H1 (cell line): Measurements from ENCODE around the gene LRPAP1. TPM values are rescaled to one million over a fixed set of nuclear protein-coding genes. Genes with fewer than 3 reads are reported as not detected.

Experiments
- CTCF ChIA-PET: fragments of 300-600 bp; sonication (Branson Sonifier 250); formaldehyde crosslinking; loops from one replicate; lab custom pipeline; 2021; ENCODE audit not compliant: partially characterized antibody; lab: Charles Lee
- POLR2A ChIA-PET: fragments of 300-600 bp; sonication (Branson Sonifier 250); formaldehyde crosslinking; loops from one replicate; lab custom pipeline; 2021; ENCODE audit warnings: inconsistent platforms; ENCODE audit not compliant: partially characterized antibody; lab: Charles Lee
- DNase-seq, 2 experiments: peaks; one replicate each; pipeline versions ENCODE4 v3.0.0 to v3.0.0-alpha.2; 2010 to 2022; ENCODE audit warnings: low spot score in 2 of 2, low read depth in 1 of 2, mixed read lengths in 1 of 2
- FAIRE-seq: peaks from 2 replicates; lab custom pipeline; 2011; peaks lifted over from hg19 to GRCh38; lab: Jason Lieb, UNC
- H2AFZ ChIP-seq: 2 replicates; pipeline ENCODE4 v1.8.1; 2012; ENCODE audit warnings: low read length, inconsistent platforms
- H2AK5ac ChIP-seq: 2 replicates; pipeline ENCODE4 v1.6.1; 2013; ENCODE audit warnings: low read depth, low read length
- H2BK120ac ChIP-seq: replicated peaks from 2 replicates; pipeline ENCODE3; 2013; ENCODE audit warnings: low read depth, low read length, inconsistent platforms
- H2BK12ac ChIP-seq: 2 replicates; pipeline ENCODE4 v1.6.1; 2013; ENCODE audit warnings: low read depth, low read length
- H2BK15ac ChIP-seq: 2 replicates; pipeline ENCODE4 v1.6.1; 2013; ENCODE audit warnings: low read length
- H2BK20ac ChIP-seq: 2 replicates; pipeline ENCODE4 v1.6.1; 2013; ENCODE audit warnings: low read length
- H2BK5ac ChIP-seq: 2 replicates; pipeline ENCODE4 v1.6.1; 2013; ENCODE audit warnings: low read depth, low read length
- H3K14ac ChIP-seq: 2 replicates; pipeline ENCODE4 v1.6.1; 2013; ENCODE audit warnings: inconsistent platforms; ENCODE audit not compliant: insufficient read length
- H3K18ac ChIP-seq: 2 replicates; pipeline ENCODE4 v1.6.1; 2013; ENCODE audit warnings: low read length; ENCODE audit errors: extremely low read depth
- H3K23ac ChIP-seq: 2 replicates; pipeline ENCODE4 v1.6.1; 2013; ENCODE audit warnings: inconsistent platforms; ENCODE audit not compliant: insufficient read length
- H3K23me2 ChIP-seq: 2 replicates; pipeline ENCODE4 v1.6.1; 2013; ENCODE audit warnings: low read depth, low read length
- H3K27ac ChIP-seq: 2 replicates; pipeline ENCODE4 v1.6.1; 2011; ENCODE audit warnings: low read depth, low read length, inconsistent platforms
- H3K27me3 ChIP-seq, 4 experiments: replicated peaks in 1 of 4; 1 replicate in 1 of 4; 2 replicates in 3 of 4; pipeline versions ENCODE4 v1.6.1 to v1.8.1; 2011 to 2013; ENCODE audit warnings: low read length in 3 of 4, mild to moderate bottlenecking in 3 of 4, inconsistent platforms in 2 of 4, mixed read lengths in 2 of 4, moderate library complexity in 1 of 4; ENCODE audit not compliant: control insufficient read depth in 3 of 4, insufficient read depth in 3 of 4; ENCODE audit errors: extremely low read depth in 1 of 4
- H3K36me3 ChIP-seq, 4 experiments: 2 replicates each; pipeline versions ENCODE4 v1.6.1 to v1.8.1; 2011 to 2013; ENCODE audit warnings: mild to moderate bottlenecking in 4 of 4, low read length in 3 of 4, moderate library complexity in 2 of 4, control low read depth in 1 of 4, inconsistent platforms in 1 of 4; ENCODE audit not compliant: insufficient read depth in 4 of 4, control insufficient read depth in 2 of 4
- H3K4ac ChIP-seq: replicated peaks from 2 replicates; pipeline ENCODE3; 2013; ENCODE audit warnings: low read length, low read depth, mixed read lengths, inconsistent platforms; ENCODE audit not compliant: insufficient read length
- H3K4me1 ChIP-seq, 4 experiments: replicated peaks in 1 of 4; 1 replicate in 1 of 4; 2 replicates in 3 of 4; pipeline versions ENCODE4 v1.6.1 to v1.8.1; 2011 to 2013; ENCODE audit warnings: low read length in 3 of 4, inconsistent platforms in 2 of 4, mixed read lengths in 1 of 4; ENCODE audit not compliant: insufficient read depth in 4 of 4, control insufficient read depth in 3 of 4
- H3K4me2 ChIP-seq, 2 experiments: 2 replicates each; pipeline versions ENCODE4 v1.6.1 to v1.8.1; 2011 to 2013; ENCODE audit warnings: low read depth in 2 of 2, low read length in 2 of 2, control low read depth in 1 of 2, inconsistent platforms in 1 of 2, mild to moderate bottlenecking in 1 of 2; ENCODE audit not compliant: insufficient read depth in 1 of 2
- H3K4me3 ChIP-seq, 4 experiments: fragments of 200-600, 300-600 bp in 1 of 4; sonication (generic), shearing (Covaris generic), sonication (Bioruptor Twin) in 1 of 4; 2 replicates each; pipeline versions ENCODE4 v1.5.1 to v1.8.1; 2011 to 2016; ENCODE audit warnings: low read length in 4 of 4, low read depth in 3 of 4, control low read depth in 2 of 4, inconsistent platforms in 2 of 4, mild to moderate bottlenecking in 2 of 4, mixed read lengths in 1 of 4, moderate library complexity in 1 of 4; ENCODE audit not compliant: insufficient read depth in 2 of 4; ENCODE audit errors: extremely low read depth in 1 of 4
- H3K56ac ChIP-seq: replicated peaks from 2 replicates; pipeline ENCODE3; 2013; ENCODE audit warnings: low read depth, mild to moderate bottlenecking, mixed read lengths, low read length, inconsistent platforms; ENCODE audit not compliant: insufficient read length
- H3K79me1 ChIP-seq: 2 replicates; pipeline ENCODE4 v1.6.1; 2013; ENCODE audit warnings: low read depth, low read length, control low read depth
- H3K79me2 ChIP-seq, 2 experiments: 2 replicates each; pipeline versions ENCODE4 v1.6.1 to v1.8.1; 2012 to 2013; ENCODE audit warnings: low read length in 2 of 2, mild to moderate bottlenecking in 2 of 2, inconsistent platforms in 1 of 2; ENCODE audit not compliant: insufficient read depth in 2 of 2, control insufficient read depth in 1 of 2
- H3K9ac ChIP-seq, 4 experiments: replicated peaks in 1 of 4; 1 replicate in 1 of 4; 2 replicates in 3 of 4; pipeline versions ENCODE4 v1.6.1 to v1.8.1; 2011 to 2013; ENCODE audit warnings: low read depth in 3 of 4, low read length in 3 of 4, control low read depth in 2 of 4, mild to moderate bottlenecking in 2 of 4, moderate library complexity in 2 of 4, inconsistent platforms in 1 of 4; ENCODE audit errors: extremely low read depth in 1 of 4
- H3K9me3 ChIP-seq, 2 experiments: 2 replicates each; pipeline versions ENCODE4 v1.6.1 to v1.8.1; 2012 to 2013; ENCODE audit warnings: mild to moderate bottlenecking in 2 of 2, moderate library complexity in 2 of 2, control low read depth in 1 of 2, inconsistent platforms in 1 of 2, low read depth in 1 of 2, low read length in 1 of 2, mixed read lengths in 1 of 2; ENCODE audit not compliant: insufficient read depth in 2 of 2
- H4K20me1 ChIP-seq, 2 experiments: replicated peaks in 1 of 2; 2 replicates each; pipeline versions ENCODE3 to v1.8.1; 2011 to 2013; ENCODE audit warnings: inconsistent platforms in 2 of 2, low read length in 2 of 2, mild to moderate bottlenecking in 1 of 2; ENCODE audit not compliant: insufficient read depth in 2 of 2, control insufficient read depth in 1 of 2
- H4K5ac ChIP-seq: 2 replicates; pipeline ENCODE4 v1.6.1; 2013; ENCODE audit warnings: low read length, low read depth, mixed read lengths, inconsistent platforms; ENCODE audit not compliant: insufficient read length
- H4K8ac ChIP-seq: 2 replicates; pipeline ENCODE4 v1.8.0; 2013; ENCODE audit warnings: mild to moderate bottlenecking, moderate library complexity, low read length, inconsistent platforms; ENCODE audit not compliant: insufficient read depth; ENCODE audit errors: extremely low read depth
- H4K91ac ChIP-seq: replicated peaks from 2 replicates; pipeline ENCODE3; 2013; ENCODE audit warnings: low read length, mixed read lengths, inconsistent platforms; ENCODE audit not compliant: insufficient read length
- BACH1 ChIP-seq: IDR thresholded peaks from 2 replicates; pipeline ENCODE4 v1.6.1; 2012; ENCODE audit warnings: low read length, improper control_type of control experiment
- WGBS, 2 experiments: shearing (Covaris generic) in 1 of 2; methylation state at CpG; one replicate each; pipeline versions ENCODE4 v1.1.6 to v1.1.7; 2013 to 2015; ENCODE audit warnings: low lambda C conversion rate in 2 of 2, mixed read lengths in 2 of 2, inconsistent platforms in 1 of 2, low coverage in 1 of 2, missing lambda C conversion rate in 1 of 2; ENCODE audit not compliant: insufficient replicate concordance in 2 of 2, insufficient coverage in 1 of 2, insufficient read length in 1 of 2; ENCODE audit errors: extremely low coverage in 1 of 2, missing lambda C conversion rate in 1 of 2; 5-methylcytosine and 5-hydroxymethylcytosine counted together
- polyA plus RNA-seq, 7 experiments: library from polyadenylated mRNA; depleted of rRNA in 3 of 7; stranded (reverse) in 5 of 7; unstranded in 2 of 7; fragments of >200 nt in 5 of 7; fragments of 200-250 nt in 2 of 7; gene quantifications; 1 replicate in 5 of 7; 2 replicates in 1 of 7; 4 replicates in 1 of 7; pipeline versions ENCODE4 v1.2.1 to v1.2.3, GENCODE V29; 2011 to 2013; ENCODE audit warnings: missing spikeins in 2 of 7, mixed read lengths in 2 of 7
- total RNA-seq: library from RNA; stranded (reverse); fragmentation: NEBNext Ultra II Directional; extraction: Animal tissue kit (Norgen Biotek cat#: 25700); gene quantifications from 2 replicates; pipeline ENCODE4 v1.2.1, GENCODE V29; 2021

LRPAP1 gene
- total and polyA plus RNA-seq, 2 of the 8 experiments (the other 6 are each of a cell fraction or from before 2014, with no cell fraction given), result 31.1 to 101 TPM

DNA sequence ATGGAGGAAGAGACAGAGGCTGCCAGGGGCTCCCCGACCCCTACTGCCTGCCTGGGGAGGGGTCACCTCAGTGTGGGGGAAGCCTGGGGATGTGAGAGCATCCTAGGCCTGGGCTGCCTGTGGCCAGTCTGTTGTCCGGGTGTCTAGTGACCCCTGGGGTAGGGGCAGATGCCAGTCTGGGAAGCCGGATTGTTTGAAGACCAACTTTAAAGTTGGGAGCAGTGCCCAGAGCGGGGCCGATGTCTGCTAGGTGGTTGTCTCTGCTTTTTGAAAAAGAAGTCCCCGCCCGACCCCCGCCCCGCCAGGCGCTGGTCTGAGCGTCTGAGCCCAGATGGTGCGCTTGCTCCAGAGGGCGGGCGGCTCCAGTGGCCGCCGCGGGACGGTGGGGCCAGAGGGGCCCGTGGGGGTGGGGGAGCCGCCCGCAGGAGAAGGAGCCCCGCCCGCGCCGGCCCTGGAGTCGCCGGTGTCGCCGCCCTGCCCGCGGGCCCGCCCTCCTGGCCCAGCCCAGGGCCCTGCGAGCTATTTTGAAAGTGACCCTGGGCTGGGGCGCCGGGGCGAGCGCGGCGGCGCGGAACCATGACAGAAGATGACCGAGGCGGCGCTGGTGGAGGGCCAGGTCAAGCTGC, 69.3 kb downstream of the LRPAP1 start, which contains the start of gene DOK7:
Gene DOK7 (plus strand): TSS at position 517 of the 626 bp plus-strand sequence. CDS start 70 bp downstream, at position 587.
- Histone ChIP-seq H2BK12ac (no peak within 1 kb of the TSS), H3K27ac (no peak within 1 kb of the TSS), H3K56ac (no peak within 1 kb of the TSS), H2BK5ac (no peak within 1 kb of the TSS), H4K20me1 (peaks cover 2 to 5% of the 10 kb centered on the region in 2 experiments), H3K4me2 (peak within 1 kb of the TSS; percentile 8 to 59; a peak in 3 of 4 replicates), H3K4ac (no peak within 1 kb of the TSS), H3K14ac (no peak within 1 kb of the TSS), H2BK15ac (no peak within 1 kb of the TSS), H4K5ac (no peak within 1 kb of the TSS), H3K9ac (no peak within 1 kb of the TSS), H2AFZ (no peak within 1 kb of the TSS), H4K91ac (no peak within 1 kb of the TSS), H3K36me3 (no peaks in the 10 kb centered on the region), H3K27me3 (peaks cover 5 to 66% (median 41%) of the 10 kb centered on the region in 4 experiments), H3K4me3 (peak within 1 kb of the TSS in 1 of 4 experiments; percentile 52; a peak in 3 of 8 replicates), H3K23me2 (no peaks in the 10 kb centered on the region; the same call in 1 of the 2 replicates), H3K79me2 (no peaks in the 10 kb centered on the region), H2BK120ac (no peak within 1 kb of the TSS), H3K79me1 (no peaks in the 10 kb centered on the region), H2AK5ac (no peak within 1 kb of the TSS), H4K8ac (no peak within 1 kb of the TSS), H3K18ac (no peak within 1 kb of the TSS), H3K4me1 (peaks cover 0 to 6% (median 0%) of the 10 kb centered on the region in 4 experiments; a peak in 1 of 7 replicates), H3K23ac (no peak within 1 kb of the TSS), H2BK20ac (no peak within 1 kb of the TSS), H3K9me3 (no peaks in the 10 kb centered on the region)
- ChIA-PET CTCF (interaction anchor here (0.8 to 3.0 kb wide), 6 partner anchors 11 to 144 kb away, joined by 3 to 10 read pairs (median 5); no protein-coding TSS in a partner anchor), POLR2A (interaction anchor here (0.7 kb wide), 1 partner anchor 11 kb away, joined by 3 read pairs; no protein-coding TSS in a partner anchor)
- 18% methylated on average over 19 of the region's 44 CpGs; no CpG with 5 or more reads in 1 of the 2 experiments for WGBS, 2 experiments
- FAIRE-seq (no peak), DNase-seq (no peak)
- TF ChIP-seq BACH1, result no peak
